ENCODE data around the gene TUBA4B. TPM values are rescaled to one million over a fixed set of nuclear protein-coding genes. Genes with fewer than 3 reads are reported as not detected.

TUBA4B gene
- total RNA-seq (ENCODE audit: low replicate concordance), result not detected in 2 replicates

- peak within 1 kb of the TSS; percentile 70 for H3K4me3 ChIP-seq (ENCODE audit: low read depth, low read length)
- DNase-seq (ENCODE audit: low read depth), result no peak
- TF ChIP-seq CTCF (IDR thresholded peaks at IDR 0.05; ENCODE audit: insufficient read depth, low read length), result no peak
Observed at GRCh38 chr2:219252900-219253752, at the start of gene TUBA4B. Gene TUBA4B (plus strand): TSS chr2:219253243. CDS start chr2:219253408, 165 bp downstream.

DNA sequence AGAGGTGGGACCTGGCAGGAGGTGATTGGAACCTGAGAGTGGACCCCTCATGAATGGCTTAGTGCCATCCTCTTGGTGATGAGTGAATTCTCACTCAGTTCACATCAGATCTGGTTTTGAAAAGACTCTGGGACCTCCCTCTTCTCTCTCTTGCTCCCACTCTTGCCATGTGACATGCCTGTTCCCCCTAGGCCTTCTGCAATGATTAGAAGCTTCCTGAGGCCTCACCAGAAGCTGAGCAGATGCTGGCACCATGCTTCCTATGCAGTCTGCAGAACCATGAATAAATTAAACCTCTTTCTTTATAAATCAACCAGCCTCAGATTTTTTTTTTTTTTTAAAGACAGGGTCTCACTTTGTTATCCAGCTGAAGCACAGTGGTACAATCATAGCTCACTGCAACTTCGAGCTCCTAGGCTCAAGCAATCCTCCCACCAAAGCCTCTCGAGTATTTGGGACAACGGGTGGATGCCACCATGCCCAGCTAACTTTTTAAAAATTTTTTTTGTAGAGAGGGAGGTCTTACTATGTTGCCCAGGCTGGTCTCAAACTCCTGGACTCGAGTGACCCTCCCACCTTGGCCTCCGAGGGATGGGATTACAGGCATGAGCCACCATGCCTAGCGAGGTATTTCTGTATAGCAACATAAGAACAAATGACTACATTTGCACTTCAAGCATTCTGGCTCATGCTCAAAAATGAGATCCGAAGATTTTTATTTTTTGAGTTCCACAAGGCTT, 48.4 kb upstream of the TUBA4B start:
- no peak overlapping the region for H3K4me3 ChIP-seq (ENCODE audit: low read depth, low read length)
- DNase-seq (ENCODE audit: low read depth), result no peak
- no peak for TF ChIP-seq CTCF (IDR thresholded peaks at IDR 0.05; ENCODE audit: insufficient read depth, low read length)

- TF ChIP-seq CTCF (IDR thresholded peaks at IDR 0.05; ENCODE audit: insufficient read depth, low read length), result no peak
- DNase-seq (ENCODE audit: low read depth), result no peak
Observed at GRCh38 chr2:219205165-219205538, 47.9 kb upstream of the TUBA4B start.

DNA sequence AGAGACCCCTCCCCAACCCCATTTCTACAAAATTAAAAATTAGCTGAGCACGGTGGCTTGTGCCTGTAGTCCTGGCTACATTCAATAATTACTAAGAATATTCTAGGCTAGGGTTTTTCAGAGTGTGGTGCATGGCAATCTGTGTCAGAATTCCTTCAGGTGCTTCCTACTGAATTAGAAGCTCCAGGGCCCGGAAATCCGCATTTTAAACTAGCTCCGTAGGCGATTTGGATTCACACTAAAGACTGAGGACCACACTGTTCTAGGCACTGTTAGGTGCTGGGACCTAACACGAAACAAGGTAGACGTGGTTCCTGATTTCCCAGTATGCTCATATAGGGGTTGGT, 47.1 kb upstream of the TUBA4B start:
- TF ChIP-seq CTCF (IDR thresholded peaks at IDR 0.05; ENCODE audit: insufficient read depth, low read length), result no peak
- peak overlapping the region; percentile 87 for H3K4me3 ChIP-seq (ENCODE audit: low read depth, low read length)
- DNase-seq (ENCODE audit: low read depth), result no peak

More at GRCh38 chr2:219205165-219205538, 47.9 kb upstream of the TUBA4B start:
- no peak overlapping the region for H3K4me3 ChIP-seq (ENCODE audit: low read depth, low read length)

- peak within 1 kb of the TSS; percentile 87 for H3K4me3 ChIP-seq (ENCODE audit: low read depth, low read length)
- DNase-seq (ENCODE audit: low read depth), result peak; percentile 86
- peak; percentile 23 for TF ChIP-seq CTCF (IDR thresholded peaks at IDR 0.05; ENCODE audit: insufficient read depth, low read length)
Observed at GRCh38 chr2:219206328-219207133, 46.5 kb upstream of the TUBA4B start, which contains the start of gene ZFAND2B. Gene ZFAND2B (plus strand): TSS chr2:219206782. CDS start chr2:219206988, 206 bp downstream.

- H3K4me3 ChIP-seq (ENCODE audit: low read depth, low read length), result peak overlapping the region; percentile 86
- no peak for DNase-seq (ENCODE audit: low read depth)
- no peak for TF ChIP-seq CTCF (IDR thresholded peaks at IDR 0.05; ENCODE audit: insufficient read depth, low read length)
Observed at GRCh38 chr2:219207134-219207883, 45.7 kb upstream of the TUBA4B start.

All from fibroblast of the aortic adventitia (primary cell).